PFSK-1 (cell line): ENCODE results near the gene TMEM161A. TPM values are rescaled to one million over a fixed set of nuclear protein-coding genes. Genes with fewer than 3 reads are reported as not detected.

Experiments
- FOXP2 ChIP-seq: optimal IDR thresholded peaks from 2 replicates; pipeline ENCODE3; 2011; ENCODE audit warnings: borderline replicate concordance, control low read depth, inconsistent platforms; ENCODE audit not compliant: insufficient read depth; ENCODE audit errors: extremely low read length, extremely low read depth
- POLR2AphosphoS5 ChIP-seq: IDR thresholded peaks from 2 replicates; pipeline ENCODE4 v1.6.1; 2012; ENCODE audit warnings: low read depth, mild to moderate bottlenecking, control low read depth, low read length, moderate library complexity
- REST ChIP-seq, 2 experiments: IDR thresholded peaks; 2 replicates each; pipeline versions ENCODE4 v1.6.1 to v1.8.0; 2011 to 2012; ENCODE audit warnings: low read depth in 2 of 2, low read length in 2 of 2, control low read depth in 1 of 2, inconsistent platforms in 1 of 2, mild to moderate bottlenecking in 1 of 2, moderate library complexity in 1 of 2; ENCODE audit not compliant: insufficient read depth in 1 of 2
- SIN3A ChIP-seq: IDR thresholded peaks from 2 replicates; pipeline ENCODE4 v1.6.1; 2012; ENCODE audit warnings: mild to moderate bottlenecking, low read length, moderate library complexity, borderline replicate concordance; ENCODE audit not compliant: insufficient read depth
- TAF1 ChIP-seq: IDR thresholded peaks from 2 replicates; pipeline ENCODE4 v1.6.1; 2012; ENCODE audit warnings: low read length, control low read depth, borderline replicate concordance; ENCODE audit not compliant: insufficient read depth
- polyA plus RNA-seq: library from polyadenylated mRNA; unstranded; fragments of >200 nt; gene quantifications from one replicate; pipeline ENCODE4 v1.2.1, GENCODE V29; 2012; ENCODE audit warnings: low read depth, missing spikeins; ENCODE audit not compliant: insufficient read length

Gene TMEM161A
- 80.8 TPM for polyA plus RNA-seq

GRCh38 chr19:19138109-19138981 lies at the start of gene TMEM161A:
Gene TMEM161A, minus strand, starts transcription at chr19:19138478. Its CDS starts 50 bp downstream, at chr19:19138428.
- peak; percentile 92 for TF ChIP-seq POLR2AphosphoS5
- peak; percentile 57 for TF ChIP-seq FOXP2
- TF ChIP-seq REST (IDR thresholded peaks at IDR 0.05; ENCODE audit: insufficient read depth in 1 of 2, low read depth in 2 of 2, low read length in 2 of 2): no peak
- TF ChIP-seq SIN3A: no peak
- TF ChIP-seq TAF1: peak; percentile 71; the same call in 1 of the 2 replicates

- no peak for TF ChIP-seq POLR2AphosphoS5
- TF ChIP-seq FOXP2: no peak
- no peak for TF ChIP-seq TAF1
- TF ChIP-seq SIN3A: no peak
- TF ChIP-seq REST (IDR thresholded peaks at IDR 0.05; ENCODE audit: insufficient read depth in 1 of 2, low read depth in 2 of 2, low read length in 2 of 2): no peak
Observed at GRCh38 chr19:19186742-19187141, 48.5 kb upstream of the TMEM161A start.

GRCh38 chr19:19185853-19186740 lies 47.8 kb upstream of the TMEM161A start:
- TF ChIP-seq FOXP2: no peak
- TF ChIP-seq REST (IDR thresholded peaks at IDR 0.05; ENCODE audit: insufficient read depth in 1 of 2, low read depth in 2 of 2, low read length in 2 of 2): no peak
- no peak for TF ChIP-seq POLR2AphosphoS5
- TF ChIP-seq SIN3A: no peak
- no peak for TF ChIP-seq TAF1

- TF ChIP-seq POLR2AphosphoS5: no peak
- TF ChIP-seq FOXP2: no peak
- no peak for TF ChIP-seq REST (IDR thresholded peaks at IDR 0.05; ENCODE audit: insufficient read depth in 1 of 2, low read depth in 2 of 2, low read length in 2 of 2)
- no peak for TF ChIP-seq SIN3A
Observed at GRCh38 chr19:19181488-19181998, 43.3 kb upstream of the TMEM161A start.
